Measurements from ENCODE around the gene IQCH.

Gene IQCH

GRCh38 chr15:67303490-67304363 lies 49.1 kb downstream of the IQCH start:
- DNase-seq = peak; percentile 36

- no peak for DNase-seq
These were observed 50.2 kb downstream of the IQCH start for GRCh38 chr15:67304778-67305177.

- no peak for DNase-seq
These were observed 50.9 kb downstream of the IQCH start for GRCh38 chr15:67305506-67305905.

- no peak for DNase-seq
These were observed 52.6 kb downstream of the IQCH start for GRCh38 chr15:67307156-67307555.

GRCh38 chr15:67307889-67308597 lies 53.5 kb downstream of the IQCH start:
- DNase-seq = no peak

GRCh38 chr15:67311731-67312130 lies 57.1 kb downstream of the IQCH start:
- no peak for DNase-seq

GRCh38 chr15:67319961-67320360 lies 65.4 kb downstream of the IQCH start:
- DNase-seq = no peak

- DNase-seq = no peak
These were observed 66.8 kb downstream of the IQCH start for GRCh38 chr15:67321352-67321751.

- DNase-seq = no peak
These were observed 67.9 kb downstream of the IQCH start for GRCh38 chr15:67322481-67322880.

GRCh38 chr15:67327312-67327711 lies 72.7 kb downstream of the IQCH start:
- DNase-seq = no peak

- no peak for DNase-seq
These were observed 73.2 kb downstream of the IQCH start for GRCh38 chr15:67327737-67328136.

- DNase-seq = no peak
These were observed 75.6 kb downstream of the IQCH start for GRCh38 chr15:67329984-67330733.

GRCh38 chr15:67331676-67332075 lies 77.1 kb downstream of the IQCH start:
- DNase-seq = no peak

- no peak for DNase-seq
These were observed 80.4 kb downstream of the IQCH start for GRCh38 chr15:67335026-67335425.

- no peak for DNase-seq
These were observed 81.1 kb downstream of the IQCH start for GRCh38 chr15:67335534-67336222.

GRCh38 chr15:67340630-67341029 lies 86.0 kb downstream of the IQCH start:
- no peak for DNase-seq

GRCh38 chr15:67341539-67341938 lies 87.0 kb downstream of the IQCH start:
- no peak for DNase-seq

GRCh38 chr15:67343206-67343605 lies 88.6 kb downstream of the IQCH start:
- no peak for DNase-seq

- DNase-seq = no peak
These were observed 95.0 kb downstream of the IQCH start for GRCh38 chr15:67349634-67350033.

GRCh38 chr15:67350042-67350441 lies 95.5 kb downstream of the IQCH start:
- no peak for DNase-seq

- DNase-seq = no peak
These were observed 103.8 kb downstream of the IQCH start for GRCh38 chr15:67358391-67358790.

- DNase-seq = no peak
These were observed 104.2 kb downstream of the IQCH start for GRCh38 chr15:67358812-67359211.

Measured in NCI-H1105 (cell line).